22Rv1 (cell line): Measurements from ENCODE around the gene ATP6V1G3.

ENCODE experiments used
- H3K27ac ChIP-seq: fragments of 450-650 bp; 2 replicates; pipeline ENCODE4 v1.5.1; 2017
- ZFX ChIP-seq: fragments of 450-650 bp; IDR thresholded peaks from 2 replicates; pipeline ENCODE4 v1.6.1; 2017; ENCODE audit warnings: antibody characterized with exemption, borderline replicate concordance
- TF ChIP-seq, protein P1 (sequence below): fragments of 450-650 bp; IDR thresholded peaks from 2 replicates; pipeline ENCODE4 v1.5.1; 2017; ENCODE audit warnings: mild to moderate bottlenecking

ATP6V1G3 gene

DNA sequence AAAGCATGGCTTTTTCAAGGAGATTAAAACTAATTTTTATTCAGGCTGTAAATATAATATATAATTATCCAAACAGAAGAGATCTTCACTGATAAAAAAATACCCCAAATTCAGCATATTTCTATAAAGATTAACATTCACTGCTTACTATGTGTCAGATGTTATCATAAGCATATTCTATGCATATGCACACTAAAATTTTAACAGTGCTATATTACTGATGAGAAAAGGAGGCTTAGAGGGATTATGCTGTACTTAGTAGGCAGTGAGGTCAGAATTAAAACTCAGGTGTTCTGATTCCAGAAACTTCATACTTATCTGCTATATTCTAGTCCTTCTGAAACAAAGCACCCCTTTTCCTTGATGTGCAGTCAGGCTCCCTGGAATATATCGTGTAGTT lies 33.8 kb upstream of the ATP6V1G3 start:
- H3K27ac ChIP-seq, result no peak overlapping the region
- TF ChIP-seq ZFX, result no peak
- TF ChIP-seq, protein P1, sequence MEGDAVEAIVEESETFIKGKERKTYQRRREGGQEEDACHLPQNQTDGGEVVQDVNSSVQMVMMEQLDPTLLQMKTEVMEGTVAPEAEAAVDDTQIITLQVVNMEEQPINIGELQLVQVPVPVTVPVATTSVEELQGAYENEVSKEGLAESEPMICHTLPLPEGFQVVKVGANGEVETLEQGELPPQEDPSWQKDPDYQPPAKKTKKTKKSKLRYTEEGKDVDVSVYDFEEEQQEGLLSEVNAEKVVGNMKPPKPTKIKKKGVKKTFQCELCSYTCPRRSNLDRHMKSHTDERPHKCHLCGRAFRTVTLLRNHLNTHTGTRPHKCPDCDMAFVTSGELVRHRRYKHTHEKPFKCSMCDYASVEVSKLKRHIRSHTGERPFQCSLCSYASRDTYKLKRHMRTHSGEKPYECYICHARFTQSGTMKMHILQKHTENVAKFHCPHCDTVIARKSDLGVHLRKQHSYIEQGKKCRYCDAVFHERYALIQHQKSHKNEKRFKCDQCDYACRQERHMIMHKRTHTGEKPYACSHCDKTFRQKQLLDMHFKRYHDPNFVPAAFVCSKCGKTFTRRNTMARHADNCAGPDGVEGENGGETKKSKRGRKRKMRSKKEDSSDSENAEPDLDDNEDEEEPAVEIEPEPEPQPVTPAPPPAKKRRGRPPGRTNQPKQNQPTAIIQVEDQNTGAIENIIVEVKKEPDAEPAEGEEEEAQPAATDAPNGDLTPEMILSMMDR, result no peak

DNA sequence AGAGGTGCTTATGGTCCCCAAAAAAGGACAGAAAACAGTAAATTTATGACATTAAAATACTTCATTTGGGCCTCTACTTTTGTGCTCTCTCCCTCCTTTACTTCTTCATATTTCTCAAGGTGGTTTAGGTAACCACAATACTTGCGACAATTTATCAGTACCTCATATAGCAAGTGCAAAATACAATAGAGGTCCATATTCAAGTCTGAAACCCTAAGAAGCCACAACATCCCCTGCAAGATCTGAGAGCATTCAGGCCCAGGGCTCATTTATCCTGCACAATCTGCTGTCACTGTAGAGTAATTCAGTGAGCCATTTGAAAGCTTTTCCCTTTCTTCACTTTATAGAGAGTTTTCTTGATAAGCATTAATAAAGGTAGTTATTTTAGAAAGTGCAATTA lies 24.2 kb upstream of the ATP6V1G3 start:
- no peak overlapping the region for H3K27ac ChIP-seq
- TF ChIP-seq, protein P1, result no peak
- TF ChIP-seq ZFX, result no peak

DNA sequence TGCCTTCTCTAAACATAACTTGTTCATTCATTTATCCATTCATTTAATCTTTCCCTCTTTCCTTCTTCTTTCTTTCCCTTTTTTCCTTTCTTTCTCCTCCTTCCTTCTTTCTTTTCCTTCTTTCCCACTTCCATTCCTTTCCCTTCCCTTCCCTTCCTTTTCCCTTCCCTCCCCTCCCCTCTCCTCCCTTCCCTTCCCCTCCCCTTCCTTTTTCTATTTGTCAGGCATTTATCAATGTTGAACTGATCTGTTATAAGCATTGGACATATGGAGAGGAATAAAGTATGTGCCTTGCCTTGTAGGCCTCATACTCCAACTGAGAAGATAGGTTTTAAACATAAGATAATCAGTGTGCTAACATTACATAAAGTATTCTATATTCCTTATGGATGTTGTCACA lies 23.7 kb upstream of the ATP6V1G3 start:
- H3K27ac ChIP-seq, result no peak overlapping the region

DNA sequence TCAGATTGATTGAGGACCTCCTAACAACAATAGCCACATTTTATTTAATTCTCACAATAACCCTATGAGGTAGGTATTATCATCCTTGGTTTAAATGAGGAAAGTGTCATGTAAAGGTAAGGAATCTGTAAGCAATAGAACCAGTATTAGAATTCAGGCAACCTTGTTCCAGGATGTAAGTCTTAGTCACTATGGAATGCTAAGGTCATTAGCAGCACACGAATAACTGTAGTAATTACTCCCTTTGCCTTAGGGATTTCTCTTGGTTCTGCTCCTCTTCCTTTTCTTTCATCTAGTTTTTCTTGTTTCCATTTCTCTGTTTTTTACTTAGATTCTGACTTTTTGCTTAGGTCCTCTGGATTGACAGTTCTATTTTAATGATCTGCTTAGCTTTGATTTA lies 23.1 kb upstream of the ATP6V1G3 start:
- TF ChIP-seq, protein P1, result no peak
- no peak for TF ChIP-seq ZFX
- H3K27ac ChIP-seq, result no peak overlapping the region

More for the DNA sequence above, 23.7 kb upstream of the ATP6V1G3 start:
- TF ChIP-seq ZFX, result no peak
- TF ChIP-seq, protein P1, result no peak

DNA sequence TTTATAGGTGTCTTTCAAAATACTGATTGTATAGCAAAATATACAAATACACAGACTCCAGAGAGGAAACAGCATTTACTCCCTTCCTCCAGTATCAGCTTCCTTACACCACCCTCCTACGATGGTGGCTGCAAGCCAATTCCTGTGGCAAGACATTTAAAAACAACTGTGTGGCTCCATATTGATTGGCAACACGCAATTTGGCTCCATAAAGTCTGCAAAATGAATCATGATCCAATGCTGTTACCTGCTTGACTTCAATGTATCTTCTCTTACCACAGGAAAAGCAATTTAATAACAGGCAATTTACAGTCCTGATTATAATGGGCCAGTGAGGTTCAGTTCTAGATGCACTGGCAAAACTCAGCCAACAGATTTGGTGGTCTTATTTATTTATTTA lies 19.7 kb upstream of the ATP6V1G3 start:
- no peak overlapping the region for H3K27ac ChIP-seq

DNA sequence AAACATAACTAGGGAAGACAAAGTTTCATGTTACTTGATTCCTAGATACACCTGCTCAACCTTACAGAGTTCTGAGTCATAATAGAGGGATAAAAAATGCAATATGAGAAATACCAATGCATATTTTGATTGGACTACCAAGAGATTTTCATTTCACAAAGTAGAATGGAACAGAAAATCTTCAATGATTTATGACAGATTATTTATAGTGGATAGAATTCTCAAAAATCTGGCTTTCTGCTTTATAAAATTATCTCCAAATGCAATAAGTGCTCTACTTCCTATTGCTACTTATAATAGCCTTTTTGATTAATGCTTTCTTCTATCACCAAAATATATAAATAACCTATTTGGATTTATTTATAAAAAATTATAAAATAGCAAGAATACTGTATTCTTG lies 18.9 kb upstream of the ATP6V1G3 start:
- no peak overlapping the region for H3K27ac ChIP-seq
- TF ChIP-seq, protein P1, result no peak
- no peak for TF ChIP-seq ZFX

More for the DNA sequence above, 19.7 kb upstream of the ATP6V1G3 start:
- TF ChIP-seq, protein P1, result no peak
- no peak for TF ChIP-seq ZFX

DNA sequence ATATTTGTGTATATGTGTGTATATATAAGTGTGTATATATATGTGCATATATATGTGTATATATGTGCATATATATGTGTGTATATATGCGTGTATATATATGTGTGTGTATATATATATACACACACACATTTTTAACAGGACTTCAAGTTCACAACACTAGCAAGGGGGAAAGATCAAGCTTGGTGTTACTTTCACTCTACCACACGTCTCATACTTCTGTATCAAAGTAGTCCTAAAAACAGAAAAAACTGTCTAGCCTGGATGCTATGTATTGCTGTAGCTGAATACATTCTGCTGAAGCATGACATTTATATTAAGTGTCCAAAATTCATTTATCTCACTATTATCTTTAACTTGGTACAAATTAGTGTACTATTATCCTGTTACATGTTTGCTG lies 17.9 kb upstream of the ATP6V1G3 start:
- TF ChIP-seq, protein P1, result no peak
- no peak for TF ChIP-seq ZFX
- H3K27ac ChIP-seq, result no peak overlapping the region
